MM.1S (cell line): ENCODE measurements around the gene GIMAP4.

Source experiments
- EZH2 ChIP-seq: fragments of 300-600 bp; sonication (generic); optimal IDR thresholded peaks from 2 replicates; pipeline ENCODE3; 2017; ENCODE audit warnings: low read depth, mild to moderate bottlenecking, antibody characterized with exemption, low read length, mixed read lengths
- EZH2phosphoT487 ChIP-seq: fragments of 300-600 bp; sonication (generic); IDR thresholded peaks from 2 replicates; pipeline ENCODE4 v1.6.1; 2018; ENCODE audit warnings: antibody characterized with exemption, low read length
- TF ChIP-seq, protein P1 (sequence below): fragments of 300-600 bp; sonication (generic); IDR thresholded peaks from 2 replicates; pipeline ENCODE4 v1.5.1; 2016; ENCODE audit warnings: antibody characterized with exemption, low read length, mixed read lengths

DNA sequence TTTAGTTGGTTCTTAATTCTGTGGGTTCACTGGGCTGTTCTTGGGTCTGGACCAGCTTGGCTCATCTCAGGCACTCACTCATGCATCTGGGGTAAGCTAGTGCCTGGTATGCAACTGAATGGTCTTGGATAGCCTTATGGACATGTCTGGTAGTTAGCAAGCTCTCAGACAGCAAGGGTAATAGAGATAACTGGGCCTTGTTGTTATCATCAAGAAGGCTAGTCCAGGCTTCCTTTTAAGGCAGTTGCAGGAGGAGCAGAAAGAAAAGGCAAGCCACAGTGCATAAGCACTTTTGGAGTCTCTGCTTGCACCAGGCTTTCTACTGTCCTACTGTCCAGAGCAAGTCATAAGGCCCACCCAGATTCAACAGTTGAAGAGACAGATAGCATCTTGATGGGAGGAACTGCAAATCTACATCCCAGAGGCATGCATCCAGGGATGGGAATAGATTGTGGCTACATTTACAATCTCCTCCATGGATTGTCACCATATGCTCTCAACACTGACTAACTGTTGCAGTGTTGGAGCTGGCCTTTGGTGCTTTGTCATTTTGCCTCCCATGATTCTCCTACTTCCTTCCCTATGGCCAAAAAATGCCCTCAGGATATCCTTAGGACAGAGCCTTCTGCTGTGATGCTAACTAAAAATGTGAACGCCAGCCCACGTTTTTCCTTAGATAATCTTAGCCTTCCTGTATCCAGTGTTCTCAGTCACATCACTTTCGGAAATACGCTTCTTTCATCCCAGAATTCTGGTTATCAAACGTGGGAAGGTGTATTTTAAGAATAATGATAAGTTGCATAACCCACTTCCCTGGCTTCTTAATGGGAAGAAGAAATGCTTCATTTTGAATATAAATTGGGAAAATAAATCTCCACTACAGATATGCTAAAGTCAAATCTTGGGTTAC is 3.6 kb downstream of the GIMAP4 start:
- TF ChIP-seq, protein P1, sequence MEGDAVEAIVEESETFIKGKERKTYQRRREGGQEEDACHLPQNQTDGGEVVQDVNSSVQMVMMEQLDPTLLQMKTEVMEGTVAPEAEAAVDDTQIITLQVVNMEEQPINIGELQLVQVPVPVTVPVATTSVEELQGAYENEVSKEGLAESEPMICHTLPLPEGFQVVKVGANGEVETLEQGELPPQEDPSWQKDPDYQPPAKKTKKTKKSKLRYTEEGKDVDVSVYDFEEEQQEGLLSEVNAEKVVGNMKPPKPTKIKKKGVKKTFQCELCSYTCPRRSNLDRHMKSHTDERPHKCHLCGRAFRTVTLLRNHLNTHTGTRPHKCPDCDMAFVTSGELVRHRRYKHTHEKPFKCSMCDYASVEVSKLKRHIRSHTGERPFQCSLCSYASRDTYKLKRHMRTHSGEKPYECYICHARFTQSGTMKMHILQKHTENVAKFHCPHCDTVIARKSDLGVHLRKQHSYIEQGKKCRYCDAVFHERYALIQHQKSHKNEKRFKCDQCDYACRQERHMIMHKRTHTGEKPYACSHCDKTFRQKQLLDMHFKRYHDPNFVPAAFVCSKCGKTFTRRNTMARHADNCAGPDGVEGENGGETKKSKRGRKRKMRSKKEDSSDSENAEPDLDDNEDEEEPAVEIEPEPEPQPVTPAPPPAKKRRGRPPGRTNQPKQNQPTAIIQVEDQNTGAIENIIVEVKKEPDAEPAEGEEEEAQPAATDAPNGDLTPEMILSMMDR: no peak
- TF ChIP-seq EZH2phosphoT487 (no peak), EZH2 (no peak)
